ENCODE data around the gene TRAFD1.

DNA sequence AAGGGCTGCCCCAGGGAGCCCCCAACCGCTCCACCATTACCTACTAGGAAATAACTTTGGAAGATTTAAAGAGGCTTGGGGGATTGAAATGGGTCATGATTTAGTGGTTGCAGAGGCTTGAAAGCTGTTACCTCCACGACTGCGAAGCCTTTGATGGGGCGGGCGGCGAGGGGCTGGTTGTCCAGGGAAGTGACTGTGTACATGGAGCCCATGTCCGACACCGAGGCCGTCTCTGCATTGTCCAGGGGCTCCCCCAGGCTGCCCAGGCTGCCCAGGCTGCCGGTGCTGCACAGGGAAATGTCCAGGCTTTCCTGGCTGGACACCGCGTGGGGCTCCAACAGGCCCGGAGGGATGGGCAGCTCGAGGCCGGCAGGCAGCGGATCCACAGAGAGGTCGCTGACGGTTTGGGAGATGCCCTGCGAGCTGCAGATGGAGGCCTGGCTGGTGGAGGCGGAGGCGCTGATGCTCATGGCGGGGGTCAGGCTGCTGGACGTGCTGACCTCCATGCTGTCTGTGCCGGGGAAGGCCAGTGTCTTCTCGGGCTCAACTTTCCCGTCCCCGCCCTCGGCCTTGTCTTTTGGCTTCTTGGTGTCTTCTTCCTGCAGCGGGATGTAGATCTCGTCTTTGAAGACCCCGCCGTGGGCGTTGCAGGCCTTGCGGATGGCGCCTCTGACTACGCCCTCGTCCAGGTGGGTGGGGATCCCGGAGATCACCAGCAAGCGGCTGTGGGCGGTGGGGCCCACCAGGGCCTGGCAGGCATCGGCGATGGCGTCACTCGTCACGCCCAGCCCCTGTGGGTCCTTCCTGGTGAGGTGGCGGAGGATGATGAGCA, 58.9 kb downstream of the TRAFD1 start:
- TF ChIP-seq ZNF253 (CRISPR knock-in tag; conservative IDR thresholded peaks at IDR 0.05) = no peak
- no peak for TF ChIP-seq RAD51 (IDR thresholded peaks at IDR 0.05; ENCODE audit: borderline replicate concordance, low read depth)
